HEK293 (cell line): ENCODE data around the gene APC2.
A peak's percentile ranks its signal among the peaks of the same experiment; 100 is the strongest.

Experiments
- BCL11B ChIP-seq: fragments of 450-650 bp; formaldehyde crosslinking; IDR thresholded peaks from 2 replicates; pipeline ENCODE4 v1.5.1; 2016; ENCODE audit warnings: low read depth, missing biosample characterization, missing genetic modification characterization
- ELK4 ChIP-seq: IDR thresholded peaks from 2 replicates; pipeline ENCODE4 v1.6.1; 2011; ENCODE audit warnings: mild to moderate bottlenecking, low read depth, low read length, borderline replicate concordance
- GLIS2 ChIP-seq: fragments of 450-650 bp; formaldehyde crosslinking; IDR thresholded peaks from 2 replicates; pipeline ENCODE4 v1.5.1; 2016; ENCODE audit warnings: missing biosample characterization, missing genetic modification characterization
- HOXC10 ChIP-seq: sonication (generic); formaldehyde crosslinking; IDR thresholded peaks from 2 replicates; pipeline ENCODE4 v1.8.1; 2023; ENCODE audit warnings: mild to moderate bottlenecking, missing genetic modification reagents
- KLF16 ChIP-seq: fragments of 450-650 bp; formaldehyde crosslinking; IDR thresholded peaks from 2 replicates; pipeline ENCODE4 v1.5.1; 2017; ENCODE audit warnings: missing biosample characterization, missing genetic modification characterization
- MEIS1 ChIP-seq: sonication (generic); formaldehyde crosslinking; IDR thresholded peaks from 2 replicates; pipeline ENCODE4 v1.8.1; 2022; ENCODE audit warnings: missing genetic modification reagents, mild to moderate bottlenecking, borderline replicate concordance
- OVOL3 ChIP-seq: fragments of 450-650 bp; formaldehyde crosslinking; IDR thresholded peaks from 2 replicates; pipeline ENCODE4 v1.5.1; 2016; ENCODE audit warnings: missing biosample characterization, missing genetic modification characterization
- YY1 ChIP-seq: fragments of 450-650 bp; formaldehyde crosslinking; IDR thresholded peaks from 2 replicates; pipeline ENCODE4 v1.5.1; 2018; ENCODE audit warnings: missing biosample characterization, missing genetic modification characterization
- ZBTB10 ChIP-seq: fragments of 450-650 bp; formaldehyde crosslinking; IDR thresholded peaks from 2 replicates; pipeline ENCODE4 v1.5.1; 2016; ENCODE audit warnings: missing biosample characterization, missing genetic modification characterization
- ZBTB11 ChIP-seq: fragments of 450-650 bp; formaldehyde crosslinking; conservative IDR thresholded peaks from 2 replicates; pipeline ENCODE4 v1.5.1; 2016; ENCODE audit warnings: low read depth, missing biosample characterization, missing genetic modification characterization
- ZBTB44 ChIP-seq: fragments of 450-650 bp; IDR thresholded peaks from 2 replicates; pipeline ENCODE4 v1.5.1; 2018; ENCODE audit warnings: missing biosample characterization, mild to moderate bottlenecking, missing genetic modification characterization
- ZBTB48 ChIP-seq: fragments of 450-650 bp; formaldehyde crosslinking; IDR thresholded peaks from 2 replicates; pipeline ENCODE4 v1.5.1; 2016; ENCODE audit warnings: missing biosample characterization, missing genetic modification characterization
- ZBTB8A ChIP-seq: fragments of 450-650 bp; formaldehyde crosslinking; IDR thresholded peaks from 2 replicates; pipeline ENCODE4 v1.5.1; 2016; ENCODE audit warnings: missing biosample characterization, missing genetic modification characterization
- ZNF114 ChIP-seq: fragments of 450-650 bp; formaldehyde crosslinking; IDR thresholded peaks from 2 replicates; pipeline ENCODE4 v1.5.0; 2017; ENCODE audit warnings: missing biosample characterization, missing genetic modification characterization
- ZNF174 ChIP-seq: fragments of 450-650 bp; formaldehyde crosslinking; IDR thresholded peaks from 2 replicates; pipeline ENCODE4 v1.5.0; 2017; ENCODE audit warnings: missing biosample characterization, mild to moderate bottlenecking, missing genetic modification characterization
- ZNF184 ChIP-seq: fragments of 450-650 bp; IDR thresholded peaks from 2 replicates; pipeline ENCODE4 v1.5.1; 2018; ENCODE audit warnings: missing biosample characterization, mild to moderate bottlenecking, missing genetic modification characterization
- ZNF24 ChIP-seq: fragments of 450-650 bp; formaldehyde crosslinking; IDR thresholded peaks from 2 replicates; pipeline ENCODE4 v1.5.1; 2016; ENCODE audit warnings: missing biosample characterization, missing genetic modification characterization
- ZNF280C ChIP-seq: fragments of 450-650 bp; formaldehyde crosslinking; IDR thresholded peaks from 2 replicates; pipeline ENCODE4 v1.5.1; 2016; ENCODE audit warnings: missing biosample characterization, missing genetic modification characterization
- ZNF302 ChIP-seq: fragments of 450-650 bp; formaldehyde crosslinking; IDR thresholded peaks from 2 replicates; pipeline ENCODE4 v1.5.1; 2016; ENCODE audit warnings: missing biosample characterization, missing genetic modification characterization, low read depth
- ZNF311 ChIP-seq: fragments of 450-650 bp; formaldehyde crosslinking; IDR thresholded peaks from 2 replicates; pipeline ENCODE4 v1.5.1; 2017; ENCODE audit warnings: missing biosample characterization, missing genetic modification characterization, borderline replicate concordance
- ZNF324 ChIP-seq: fragments of 450-650 bp; formaldehyde crosslinking; IDR thresholded peaks from 2 replicates; pipeline ENCODE4 v1.5.1; 2016; ENCODE audit warnings: missing biosample characterization, missing genetic modification characterization
- ZNF362 ChIP-seq: fragments of 450-650 bp; formaldehyde crosslinking; IDR thresholded peaks from 2 replicates; pipeline ENCODE4 v1.5.1; 2016; ENCODE audit warnings: missing biosample characterization, missing genetic modification characterization
- ZNF391 ChIP-seq: fragments of 450-650 bp; formaldehyde crosslinking; IDR thresholded peaks from 2 replicates; pipeline ENCODE4 v1.5.1; 2016; ENCODE audit warnings: low read depth, missing biosample characterization, missing genetic modification characterization, borderline replicate concordance
- ZNF521 ChIP-seq: fragments of 450-650 bp; formaldehyde crosslinking; IDR thresholded peaks from 2 replicates; pipeline ENCODE4 v1.5.1; 2017; ENCODE audit warnings: missing biosample characterization, mild to moderate bottlenecking, missing genetic modification characterization
- ZNF529 ChIP-seq: fragments of 450-650 bp; formaldehyde crosslinking; IDR thresholded peaks from 2 replicates; pipeline ENCODE4 v1.5.1; 2017; ENCODE audit warnings: missing genetic modification characterization, missing biosample characterization; ENCODE audit not compliant: insufficient replicate concordance
- ZNF571 ChIP-seq: fragments of 450-650 bp; formaldehyde crosslinking; IDR thresholded peaks from 2 replicates; pipeline ENCODE4 v1.5.0; 2017; ENCODE audit warnings: missing biosample characterization, missing genetic modification characterization
- ZNF830 ChIP-seq: fragments of 450-650 bp; IDR thresholded peaks from 2 replicates; pipeline ENCODE4 v1.5.0; 2018; ENCODE audit warnings: missing biosample characterization, missing genetic modification characterization, low read depth, mild to moderate bottlenecking, moderate library complexity
- ZXDB ChIP-seq: fragments of 450-650 bp; formaldehyde crosslinking; IDR thresholded peaks from 2 replicates; pipeline ENCODE4 v1.5.1; 2016; ENCODE audit warnings: missing biosample characterization, missing genetic modification characterization

The APC2 gene

GRCh38 chr19:1490311-1491113, 40.6 kb downstream of the APC2 start, which contains the start of gene PCSK4 (continued):
- TF ChIP-seq HOXC10 (CRISPR knock-in tag) (no peak), ZBTB10 (tag by site-specific recombination) (no peak), ZNF521 (no peak), ZNF174 (no peak), ZNF114 (tag by site-specific recombination) (no peak), KLF16 (tag by site-specific recombination) (peak; percentile 84), ZNF184 (tag by site-specific recombination) (no peak), ZNF830 (tag by site-specific recombination) (no peak), ZBTB11 (tag by site-specific recombination) (no peak), ZNF391 (no peak), ZNF24 (tag by site-specific recombination) (0 out of 2 replicates have a peak, but pooled peaks have one; percentile 37), ZNF302 (no peak), ZNF280C (tag by site-specific recombination) (no peak), ZNF311 (tag by site-specific recombination) (no peak), BCL11B (tag by site-specific recombination) (no peak), ZNF362 (tag by site-specific recombination) (no peak), ZXDB (tag by site-specific recombination) (peak; percentile 55), ZBTB48 (tag by site-specific recombination) (no peak), ZNF529 (tag by site-specific recombination) (no peak), ZBTB8A (tag by site-specific recombination) (no peak; the same call in none of the 2 replicates), ZNF324 (peak; percentile 72; the same call in 1 of the 2 replicates), GLIS2 (tag by site-specific recombination) (peak; percentile 48; the same call in 1 of the 2 replicates), ZBTB44 (no peak), ELK4 (no peak), ZNF571 (tag by site-specific recombination) (no peak), OVOL3 (tag by site-specific recombination) (no peak), YY1 (no peak), MEIS1 (CRISPR knock-in tag) (no peak)
